Ishikawa (cell line): Measurements from ENCODE around the gene CHIT1.

Source experiments
- CREB1 ChIP-seq: IDR thresholded peaks from 2 replicates; pipeline ENCODE4 v1.6.1; 2012; ENCODE audit warnings: low read depth
- EP300 ChIP-seq: IDR thresholded peaks from 2 replicates; pipeline ENCODE4 v1.6.1; 2012; ENCODE audit warnings: borderline replicate concordance
- RAD21 ChIP-seq: IDR thresholded peaks from 2 replicates; pipeline ENCODE4 v1.6.1; 2012; ENCODE audit warnings: low read depth
- TAF1 ChIP-seq: IDR thresholded peaks from 2 replicates; pipeline ENCODE4 v1.6.1; 2012; ENCODE audit warnings: low read depth, mild to moderate bottlenecking
- YY1 ChIP-seq: IDR thresholded peaks from 2 replicates; pipeline ENCODE4 v1.6.1; 2012; ENCODE audit warnings: low read depth

- TF ChIP-seq TAF1 (no peak), CREB1 (no peak), RAD21 (no peak), YY1 (no peak), EP300 (no peak)
Observed at GRCh38 chr1:203278885-203279406, 49.5 kb upstream of the CHIT1 start.
